OCI-LY1 (cell line): ENCODE measurements around the gene MLXIP.

Source experiments
- CTCF ChIP-seq: fragments of 200-600 bp; sonication (generic), shearing (Covaris generic); IDR thresholded peaks from 2 replicates; pipeline ENCODE4 v1.5.1; 2017; ENCODE audit warnings: mild to moderate bottlenecking, antibody characterized with exemption, low read length, moderate library complexity, mixed read lengths
- EZH2 ChIP-seq: fragments of 200-600 bp; sonication (generic), shearing (Covaris generic); IDR thresholded peaks from 2 replicates; pipeline ENCODE4 v1.8.0; 2017; ENCODE audit warnings: borderline replicate concordance, mixed run types, mild to moderate bottlenecking, antibody characterized with exemption, low read length, moderate library complexity, mixed read lengths

DNA sequence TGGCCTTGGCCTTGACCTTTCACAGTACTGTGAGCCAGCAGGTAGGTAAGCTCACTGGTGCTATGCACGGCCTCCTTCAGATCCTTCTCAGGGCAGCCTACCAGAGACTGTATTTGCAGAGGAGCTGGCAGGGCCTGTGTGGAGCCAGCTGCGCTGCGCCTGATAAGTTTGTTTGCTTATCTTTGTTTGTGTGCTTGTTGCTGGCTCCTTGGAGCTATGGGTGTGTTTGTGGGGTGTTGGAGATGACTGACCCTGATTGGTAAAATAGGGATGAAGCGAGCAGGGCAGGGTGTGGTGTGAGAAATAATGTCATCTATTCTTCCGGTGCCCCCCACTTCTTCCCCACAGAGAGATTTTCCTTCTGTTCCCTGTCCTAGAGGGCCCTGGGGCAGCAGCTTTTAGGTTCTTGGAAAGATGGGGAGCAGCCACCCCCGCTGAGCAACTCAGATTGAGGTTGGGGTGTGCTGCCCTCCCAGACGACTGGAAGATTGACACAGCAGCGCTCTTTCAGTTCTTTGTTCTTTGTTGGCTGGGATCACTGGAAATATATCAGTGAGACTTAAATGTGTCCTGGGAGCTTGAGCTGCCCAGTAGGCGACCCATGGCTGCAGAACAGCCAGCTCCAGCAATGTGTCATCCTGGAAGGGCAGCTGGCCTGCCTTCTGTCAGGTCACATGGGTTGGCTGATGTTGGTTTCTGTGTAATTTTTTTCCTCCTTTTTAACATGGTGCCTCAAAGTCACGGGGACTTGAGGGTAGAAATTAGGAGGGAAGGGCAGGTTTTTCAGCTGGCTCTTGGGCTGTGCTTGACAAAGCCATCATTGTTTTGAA, 19.6 kb downstream of the MLXIP start:
- TF ChIP-seq CTCF (no peak), EZH2 (no peak)
